Neuronal stem cell (in vitro differentiated cells): ENCODE measurements around the gene ARHGEF9.

Experiments
- DNase-seq: peaks from one replicate; pipeline ENCODE4 v3.0.0-alpha.2; 2013; ENCODE audit warnings: low spot score
- H2AFZ ChIP-seq: one replicate; pipeline ENCODE4 v1.6.1; 2013; ENCODE audit warnings: mild to moderate bottlenecking, low read length, inconsistent platforms
- H2AK5ac ChIP-seq: 2 replicates; pipeline ENCODE4 v1.6.1; 2013; ENCODE audit warnings: low read depth, mild to moderate bottlenecking, inconsistent platforms, low read length, moderate library complexity, mixed read lengths
- H2BK120ac ChIP-seq: 2 replicates; pipeline ENCODE4 v1.6.1; 2013; ENCODE audit warnings: low read depth, mild to moderate bottlenecking, inconsistent platforms, low read length, moderate library complexity, mixed read lengths
- H2BK12ac ChIP-seq: one replicate; pipeline ENCODE4 v1.6.1; 2013; ENCODE audit warnings: low read length, inconsistent platforms
- H2BK15ac ChIP-seq: 2 replicates; pipeline ENCODE4 v1.6.1; 2013; ENCODE audit warnings: mild to moderate bottlenecking, low read length, inconsistent platforms, mixed read lengths
- H2BK5ac ChIP-seq: one replicate; pipeline ENCODE4 v1.6.1; 2013; ENCODE audit warnings: inconsistent platforms, mild to moderate bottlenecking, low read length, moderate library complexity
- H3K14ac ChIP-seq: one replicate; pipeline ENCODE4 v1.6.1; 2013; ENCODE audit warnings: low read length, inconsistent platforms
- H3K18ac ChIP-seq: 2 replicates; pipeline ENCODE4 v1.6.1; 2013; ENCODE audit warnings: low read length, inconsistent platforms
- H3K23ac ChIP-seq: 2 replicates; pipeline ENCODE4 v1.6.1; 2013; ENCODE audit warnings: low read depth, mild to moderate bottlenecking, mixed read lengths, low read length, inconsistent platforms; ENCODE audit not compliant: poor library complexity
- H3K27ac ChIP-seq: replicated peaks from 3 replicates; pipeline ENCODE4 v1.5.1; 2013; ENCODE audit warnings: low read length, inconsistent platforms
- H3K27me3 ChIP-seq, 3 experiments: 2 replicates each; pipeline ENCODE4 v1.6.1; 2013; ENCODE audit warnings: low read length in 3 of 3, mild to moderate bottlenecking in 2 of 3, inconsistent platforms in 1 of 3, low read depth in 1 of 3, mixed read lengths in 1 of 3, moderate library complexity in 1 of 3; ENCODE audit not compliant: control insufficient read depth in 3 of 3, insufficient read depth in 3 of 3
- H3K36me3 ChIP-seq, 2 donors: replicated peaks in 1 of 2; 2 replicates each; pipeline ENCODE4 v1.6.1; 2013; ENCODE audit warnings: low read length in 2 of 2; ENCODE audit not compliant: control insufficient read depth in 2 of 2, insufficient read depth in 2 of 2
- H3K4ac ChIP-seq: 2 replicates; pipeline ENCODE4 v1.6.1; 2013; ENCODE audit warnings: inconsistent platforms, mild to moderate bottlenecking, low read length, moderate library complexity
- H3K4me1 ChIP-seq, 2 donors: 1 replicate in 1 of 2; 2 replicates in 1 of 2; pipeline ENCODE4 v1.6.1; 2013; ENCODE audit warnings: low read length in 2 of 2, low read depth in 1 of 2; ENCODE audit not compliant: control insufficient read depth in 2 of 2, insufficient read depth in 1 of 2
- H3K4me2 ChIP-seq: one replicate; pipeline ENCODE4 v1.6.1; 2013; ENCODE audit warnings: mild to moderate bottlenecking, low read length, inconsistent platforms; ENCODE audit not compliant: insufficient read depth, poor library complexity, severe bottlenecking
- H3K4me3 ChIP-seq, 2 donors: 2 replicates each; pipeline ENCODE4 v1.5.1; 2013; ENCODE audit warnings: low read length in 2 of 2, mild to moderate bottlenecking in 2 of 2, inconsistent platforms in 1 of 2, moderate library complexity in 1 of 2
- H3K79me1 ChIP-seq: one replicate; pipeline ENCODE4 v1.6.1; 2013; ENCODE audit warnings: low read depth, mild to moderate bottlenecking, inconsistent platforms, low read length, moderate library complexity
- H3K9ac ChIP-seq: one replicate; pipeline ENCODE4 v1.6.1; 2013; ENCODE audit warnings: mild to moderate bottlenecking, low read depth, low read length, inconsistent platforms; ENCODE audit not compliant: poor library complexity
- H3K9me3 ChIP-seq, 2 donors: replicated peaks in 1 of 2; 2 replicates each; pipeline versions ENCODE3 to v1.6.1; 2013; ENCODE audit warnings: low read length in 2 of 2, mild to moderate bottlenecking in 2 of 2, inconsistent platforms in 1 of 2, low read depth in 1 of 2, mixed read lengths in 1 of 2, moderate library complexity in 1 of 2; ENCODE audit not compliant: control insufficient read depth in 2 of 2, insufficient read depth in 1 of 2
- H4K8ac ChIP-seq: one replicate; pipeline ENCODE4 v1.6.1; 2013; ENCODE audit warnings: low read depth, mild to moderate bottlenecking, inconsistent platforms, low read length, moderate library complexity
- H4K91ac ChIP-seq: one replicate; pipeline ENCODE4 v1.6.1; 2013; ENCODE audit warnings: low read length, low read depth, mild to moderate bottlenecking, inconsistent platforms; ENCODE audit not compliant: poor library complexity
- WGBS, 2 donors: extraction: QIAGEN DNeasy Blood & Tissue Kit; methylation state at CpG; one replicate each; pipeline ENCODE4 v1.1.7; 2013; ENCODE audit warnings: missing lambda C conversion rate in 2 of 2, mixed read lengths in 1 of 2; ENCODE audit not compliant: insufficient read length in 2 of 2, insufficient replicate concordance in 1 of 2; ENCODE audit errors: extremely low coverage in 2 of 2; 5-methylcytosine and 5-hydroxymethylcytosine counted together
- small RNA-seq: library from polyadenylated mRNA; stranded (forward); fragments of <200 nt; extraction: miRNeasy Mini kit (QIAGEN cat#:217004); gene quantifications from one replicate; pipeline ENCODE3, GENCODE V24; 2013; ENCODE audit not compliant: insufficient read depth

Gene ARHGEF9

GRCh38 chrX:63585936-63586335 is 199.1 kb downstream of the ARHGEF9 start:
- Histone ChIP-seq H2BK120ac (no peak overlapping the region), H3K23ac (no peak overlapping the region), H2BK5ac (no peak overlapping the region), H3K4me3 (no peak overlapping the region), H2BK12ac (no peak overlapping the region), H3K14ac (no peak overlapping the region), H2AK5ac (no peak overlapping the region), H3K18ac (no peak overlapping the region), H3K27me3 (peaks cover 0 to 7% (median 0%) of the 10 kb centered on the region in 3 experiments), H3K4me2 (no peak overlapping the region), H3K9me3 (no peaks in the 10 kb centered on the region), H4K91ac (no peak overlapping the region), H4K8ac (no peak overlapping the region), H3K27ac (no peak overlapping the region), H3K79me1 (no peaks in the 10 kb centered on the region), H3K9ac (no peak overlapping the region), H3K4ac (no peak overlapping the region), H2AFZ (no peak overlapping the region), H3K4me1 (no peaks in the 10 kb centered on the region), H2BK15ac (no peak overlapping the region), H3K36me3 (no peaks in the 10 kb centered on the region)
- WGBS, 2 donors = no CpG with 5 or more reads among the region's 5 CpGs
- no peak for DNase-seq

Small RNA genes within 50 kb of the gene (small RNA-seq; reads per million reads assigned to genes)
- gene MIR1468 = 258 reads per million, percentile 98 among the genes with 10 or more reads in this experiment
